DMS53 (cell line): ENCODE measurements around the gene ZNF343.

ENCODE experiments used
- DNase-seq: peaks from one replicate; lab custom pipeline; 2025; lab: John Stamatoyannopoulos, UW

ZNF343 gene

DNA sequence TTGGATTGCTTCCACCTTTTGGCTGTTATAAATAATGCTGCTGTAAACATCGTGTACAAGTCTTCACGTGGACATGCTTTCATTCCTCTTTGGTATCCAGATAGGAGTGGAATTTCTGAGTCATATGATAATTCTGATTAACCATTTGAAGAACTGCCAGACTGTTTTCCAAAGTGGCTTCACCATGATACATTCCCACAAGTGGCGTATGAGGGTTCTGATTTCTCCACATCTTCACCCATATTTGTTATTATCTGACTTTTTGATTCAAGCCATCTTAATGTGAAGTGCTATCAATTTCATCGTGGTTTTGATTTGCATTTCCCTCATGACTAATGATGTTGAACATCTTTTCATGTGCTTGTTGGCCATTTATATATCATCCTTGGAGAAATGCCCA is 35.2 kb downstream of the ZNF343 start:
- DNase-seq: no peak

DNA sequence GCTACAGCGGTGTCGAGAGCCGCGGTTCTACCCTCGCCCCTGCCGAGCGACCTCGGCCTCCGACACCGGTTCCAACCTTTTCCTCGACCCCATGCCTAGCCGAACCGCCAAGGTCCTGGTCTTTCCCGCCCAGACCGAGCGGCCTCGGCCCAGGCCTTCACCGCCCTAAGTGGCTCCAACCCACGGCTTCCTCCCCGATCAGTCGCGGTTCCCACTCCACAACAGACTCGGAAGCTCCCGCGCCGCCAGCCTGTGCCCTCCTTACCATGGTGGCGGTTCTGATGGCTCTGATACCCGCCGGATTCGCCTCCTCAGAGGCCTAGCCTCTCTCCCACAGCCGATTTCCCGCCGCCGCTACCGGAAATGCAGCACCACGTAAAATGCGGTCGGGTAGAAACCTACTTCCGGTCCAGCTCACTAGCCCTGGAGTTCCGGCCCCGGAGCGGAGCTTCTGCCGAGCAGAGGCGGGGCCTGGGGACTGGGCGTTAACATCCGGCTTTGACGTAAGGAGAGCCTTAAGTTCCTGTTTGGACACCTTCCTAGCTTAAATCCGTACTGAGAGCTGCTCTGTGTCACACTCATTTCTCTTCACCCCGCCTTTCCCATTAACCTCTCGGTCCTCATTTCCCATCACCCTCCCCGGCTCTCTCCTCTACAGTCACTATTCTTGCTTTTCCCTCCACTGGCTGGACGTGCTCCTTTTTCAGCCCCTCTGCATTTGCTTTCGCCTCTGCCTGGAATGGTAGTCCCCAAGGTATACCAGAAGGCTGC is 38.1 kb downstream of the ZNF343 start, which contains the start of gene SNRPB:
Gene SNRPB, minus strand, starts transcription at position 367 of the 771 bp plus-strand sequence. Its CDS starts 99 bp downstream, at position 268.
- peak; percentile 99 for DNase-seq

DNA sequence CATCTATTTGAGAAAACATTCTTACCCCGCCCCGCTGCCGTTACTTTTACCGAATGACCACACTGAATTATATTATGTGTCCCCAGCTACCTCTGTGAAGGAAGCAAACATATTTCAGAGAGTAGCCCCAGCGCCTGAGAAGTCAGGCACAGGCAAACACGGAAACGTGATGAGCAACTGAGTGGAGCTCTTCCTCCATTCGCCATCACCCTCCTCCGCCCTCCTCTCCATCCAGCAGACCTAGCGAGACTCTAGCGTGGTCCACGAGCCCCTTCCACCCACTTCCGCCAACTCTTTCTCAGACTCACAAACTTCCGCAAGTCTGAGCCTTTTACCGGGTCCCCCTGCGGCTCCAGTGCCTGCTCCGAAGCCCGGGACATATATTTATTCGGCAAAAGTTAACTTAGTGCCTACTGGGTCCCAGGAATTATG is 38.7 kb downstream of the ZNF343 start:
- peak; percentile 70 for DNase-seq

DNA sequence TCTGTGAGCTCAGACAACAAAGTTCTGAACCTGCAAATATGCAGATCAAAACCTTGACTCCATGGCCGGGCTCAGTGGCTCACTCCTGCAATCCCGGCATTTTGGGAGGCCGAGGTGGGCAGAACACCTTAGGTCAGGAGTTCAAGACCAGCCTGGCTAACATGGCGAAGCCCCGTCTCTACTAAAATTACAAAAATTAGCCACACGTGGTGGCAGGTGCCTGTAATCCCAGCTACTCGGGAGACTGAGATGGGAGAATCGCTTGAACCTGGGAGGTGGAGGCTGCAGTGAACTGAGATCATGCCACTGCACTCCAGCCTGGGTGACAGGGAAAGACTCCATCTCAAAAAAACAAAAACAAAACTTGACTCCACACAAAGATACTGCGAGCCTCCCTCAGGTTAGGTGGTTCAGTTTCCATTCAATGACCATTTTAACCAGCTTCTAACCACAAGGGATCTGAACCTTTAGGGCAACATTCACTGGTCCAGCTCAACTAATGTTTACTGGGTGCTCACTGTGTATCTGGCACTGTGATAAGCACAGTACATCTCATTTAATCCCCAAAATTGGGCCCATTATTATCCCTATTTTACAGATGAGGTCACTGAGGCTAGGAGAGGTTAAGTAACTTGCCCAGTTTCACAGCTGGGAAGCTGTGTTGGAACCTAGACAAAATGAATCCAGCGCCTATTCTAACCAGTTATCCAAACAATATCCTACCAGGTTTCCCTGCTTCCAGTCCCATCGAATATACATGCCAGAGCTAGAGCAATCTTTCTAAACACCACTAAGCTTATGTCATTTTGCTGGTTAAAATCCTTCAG is 39.9 kb downstream of the ZNF343 start:
- DNase-seq: no peak

DNA sequence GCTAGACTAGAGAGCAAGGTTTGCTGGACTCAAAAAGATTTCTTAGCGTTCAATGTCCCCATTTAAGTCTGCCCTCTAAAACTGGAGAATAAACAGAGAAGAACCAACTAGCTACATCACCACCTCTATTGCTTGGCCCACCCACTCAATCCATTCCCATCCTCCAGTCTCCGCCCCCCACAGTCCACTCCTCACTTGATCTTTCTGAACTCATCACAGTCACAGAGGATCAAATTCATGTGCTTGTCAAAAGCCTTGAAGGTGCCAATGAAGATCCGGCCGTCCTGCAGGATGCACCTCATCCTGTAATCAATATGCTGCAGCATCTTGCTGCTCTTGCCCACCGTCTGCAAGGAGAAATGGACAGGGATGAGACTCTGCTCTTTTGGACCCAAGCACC is 41.3 kb downstream of the ZNF343 start:
- DNase-seq: no peak

DNA sequence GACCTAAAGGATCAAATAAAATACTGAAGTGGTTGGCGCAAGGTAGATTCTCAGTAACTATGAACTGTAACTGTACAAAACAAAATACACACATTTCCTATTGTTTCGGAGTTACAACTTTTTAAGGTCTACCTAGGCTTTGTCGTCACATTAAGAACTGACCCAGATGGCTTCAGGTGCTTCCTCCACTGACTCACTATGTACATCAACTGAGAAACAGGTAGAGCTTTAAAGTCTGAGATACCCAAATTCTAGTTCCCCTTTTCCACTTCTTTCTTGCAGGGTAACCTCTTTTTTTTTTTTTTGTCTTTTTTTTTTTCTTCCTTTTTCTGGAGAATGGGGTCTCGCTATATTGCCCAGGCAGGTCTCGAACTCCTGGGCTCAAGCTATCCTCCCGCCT is 43.6 kb downstream of the ZNF343 start:
- no peak for DNase-seq

DNA sequence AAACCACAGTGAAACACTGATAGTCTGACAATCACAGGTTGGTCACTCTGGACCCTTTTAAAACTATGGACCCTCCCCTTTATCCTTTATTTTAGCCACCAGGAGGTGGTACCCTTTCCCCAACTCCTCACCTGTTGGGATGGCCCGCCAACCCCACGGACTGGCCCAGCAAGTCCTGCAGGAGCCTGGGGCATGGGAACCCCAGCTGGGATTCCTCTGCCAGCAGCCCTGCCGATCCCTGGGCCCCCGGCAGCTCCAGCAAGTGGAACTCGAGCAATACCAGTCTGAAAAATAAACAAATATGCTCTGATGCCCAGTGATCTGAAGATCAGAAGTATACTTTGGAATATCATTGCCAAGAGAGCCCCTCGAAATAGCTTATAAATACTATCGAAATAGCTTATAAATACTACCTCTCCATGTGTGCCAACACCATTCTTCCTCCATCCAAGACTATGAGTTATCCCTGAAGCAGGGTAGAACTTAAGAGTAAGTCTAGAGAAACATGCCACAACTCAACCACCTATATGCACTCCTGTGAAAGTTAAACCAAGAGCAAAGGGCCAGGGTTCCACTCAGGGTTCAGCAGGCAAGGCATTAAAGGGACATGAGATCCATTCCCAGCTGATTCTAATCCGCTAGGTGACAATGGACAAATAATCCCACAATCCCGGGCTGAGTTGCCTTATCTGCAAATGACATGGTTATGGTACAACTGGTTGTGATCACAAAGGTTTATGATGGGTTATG is 44.9 kb downstream of the ZNF343 start:
- no peak for DNase-seq

DNA sequence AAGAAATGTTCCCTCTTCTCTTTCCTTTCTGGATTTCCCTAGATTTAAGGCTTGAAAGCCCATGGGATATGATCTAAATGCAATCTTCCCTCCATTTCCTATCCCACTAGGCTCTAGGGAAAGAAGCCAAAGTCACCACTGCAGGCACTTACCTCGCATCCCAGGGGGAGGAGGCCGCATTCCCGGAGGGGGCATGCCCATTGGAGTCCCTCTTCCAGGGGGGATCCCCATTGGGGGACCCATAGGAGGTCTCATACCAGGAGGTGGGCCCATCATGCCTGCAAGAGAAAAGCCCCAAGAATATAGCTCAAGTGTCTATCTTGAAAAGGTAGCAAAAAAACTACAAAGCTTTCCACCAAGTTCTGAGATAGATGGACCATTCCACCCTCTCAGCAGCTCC is 46.2 kb downstream of the ZNF343 start:
- DNase-seq: no peak

DNA sequence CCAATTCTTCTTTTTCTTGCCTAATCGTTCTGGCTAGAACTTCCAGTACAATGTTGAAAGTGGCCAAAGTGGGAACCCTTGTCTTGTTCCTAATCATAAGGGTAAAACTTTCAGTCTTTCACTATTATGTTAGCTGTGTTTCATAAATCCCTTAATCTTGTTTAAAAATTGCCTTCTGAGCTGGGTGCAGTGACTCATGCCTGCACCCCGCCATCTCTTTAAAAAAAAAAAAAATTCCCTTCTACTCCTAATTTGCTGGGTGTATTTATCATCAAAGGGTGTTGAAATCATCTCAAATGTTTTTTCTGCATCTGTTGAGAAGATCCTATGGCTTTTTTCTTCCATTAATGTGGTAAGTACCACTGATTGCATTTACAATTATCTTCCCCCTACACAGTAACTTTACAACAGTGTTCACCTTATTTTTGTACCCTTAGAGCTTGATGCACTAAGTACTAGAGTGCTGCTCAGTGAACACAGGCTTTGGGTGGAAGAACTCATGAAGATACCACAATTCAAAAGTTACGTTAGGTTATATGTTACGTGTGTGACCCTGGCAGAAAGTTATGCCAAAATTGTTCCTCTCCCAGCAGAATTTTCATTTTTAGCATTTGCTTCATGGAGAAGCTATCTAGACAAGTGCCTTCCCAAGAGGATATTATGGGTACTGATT is 47.8 kb downstream of the ZNF343 start:
- no peak for DNase-seq

DNA sequence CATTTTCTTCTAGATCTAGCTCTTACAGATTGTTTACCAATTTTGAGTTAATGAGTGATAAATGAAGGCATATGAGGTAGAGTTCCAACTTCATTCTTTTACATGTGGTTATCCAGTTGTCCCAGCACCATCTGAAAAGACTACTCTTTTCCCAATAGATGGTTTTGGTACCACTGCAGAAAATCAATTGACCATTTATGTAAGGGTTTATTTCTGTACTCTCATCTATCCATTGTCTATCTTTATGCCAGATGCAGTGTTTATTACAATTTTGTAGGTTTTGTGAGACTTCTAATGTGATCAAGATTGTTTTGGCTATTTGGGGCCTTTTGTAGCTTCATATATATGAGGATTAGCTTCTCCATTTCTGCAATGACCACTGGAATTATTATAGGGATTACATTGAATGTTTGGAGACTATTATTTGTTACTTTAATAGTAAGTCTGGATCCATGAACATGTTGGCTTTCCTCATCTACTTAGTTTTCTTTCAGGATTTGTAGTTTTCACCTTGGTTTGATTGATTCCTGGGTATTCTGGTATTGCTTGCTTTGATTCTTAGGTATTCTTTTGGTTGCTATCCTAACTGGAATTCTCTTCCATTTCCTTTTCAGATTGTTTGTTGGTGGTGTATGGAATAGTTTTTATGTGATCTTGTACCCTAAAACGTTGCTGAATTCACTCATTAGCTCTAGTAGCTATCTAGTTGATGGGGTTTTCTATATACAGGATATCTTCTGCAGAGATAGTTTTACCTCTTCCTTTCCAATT is 48.5 kb downstream of the ZNF343 start:
- DNase-seq: no peak

DNA sequence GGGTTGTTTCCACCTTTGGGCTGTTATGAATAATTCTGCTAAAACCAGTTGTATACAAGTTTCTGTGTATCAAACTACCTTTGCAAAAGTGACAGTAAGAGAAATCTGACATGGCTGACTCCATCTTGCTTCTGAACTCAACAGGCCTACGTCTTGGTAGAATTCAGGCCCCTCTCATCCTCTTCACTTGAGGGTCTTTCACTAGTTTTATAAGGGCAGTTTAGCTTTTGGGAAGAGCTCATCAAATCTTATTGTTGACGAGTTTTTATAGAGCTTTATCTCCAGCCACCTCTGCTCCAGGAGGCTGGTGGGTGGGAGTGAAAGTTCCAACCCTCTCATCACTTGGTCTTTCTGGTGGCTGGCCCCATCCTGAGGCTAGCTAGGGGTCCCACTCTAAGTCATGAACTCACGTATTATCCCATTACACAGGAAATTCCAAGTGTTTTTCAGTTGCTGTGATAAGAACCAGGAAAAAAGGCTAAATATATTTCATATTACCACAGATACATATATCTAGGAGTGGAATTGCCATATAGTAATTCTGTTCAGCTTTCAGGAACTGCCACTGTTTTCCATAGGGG is 49.7 kb downstream of the ZNF343 start:
- no peak for DNase-seq

DNA sequence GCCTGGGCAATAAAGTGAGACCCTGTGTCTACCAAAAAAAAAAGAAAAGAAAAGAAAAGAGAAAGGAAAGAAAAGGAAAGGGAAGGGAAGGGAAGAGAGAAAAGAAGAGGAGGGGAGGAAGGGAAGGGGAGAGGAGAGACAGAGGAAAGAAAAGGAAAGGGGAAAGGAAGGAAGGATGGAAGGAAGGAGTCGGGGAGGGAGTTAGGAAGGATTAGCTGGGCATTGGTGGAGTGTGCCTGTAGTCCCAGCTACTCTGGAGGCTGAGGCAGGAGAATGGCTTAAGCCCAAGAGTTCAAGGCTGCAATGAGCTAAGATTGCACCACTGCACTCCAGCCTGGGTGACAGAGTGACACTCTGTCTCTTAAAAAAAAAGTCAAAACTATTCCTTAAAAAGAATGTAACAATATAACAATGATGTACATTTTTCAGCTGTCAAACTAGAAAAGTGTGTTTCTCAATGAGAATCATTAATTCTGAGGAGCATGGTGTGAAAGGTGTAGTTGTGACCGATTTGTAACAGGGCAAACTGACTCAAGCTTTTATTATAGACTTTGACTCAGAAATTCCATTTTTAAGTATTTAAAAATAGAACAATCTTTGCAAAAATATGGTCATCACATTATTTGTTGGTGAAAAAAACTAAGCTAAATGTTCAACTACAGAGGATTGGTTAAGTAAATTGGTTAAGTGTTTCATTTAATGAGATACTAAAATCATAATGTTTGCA is 52.8 kb downstream of the ZNF343 start:
- no peak for DNase-seq

DNA sequence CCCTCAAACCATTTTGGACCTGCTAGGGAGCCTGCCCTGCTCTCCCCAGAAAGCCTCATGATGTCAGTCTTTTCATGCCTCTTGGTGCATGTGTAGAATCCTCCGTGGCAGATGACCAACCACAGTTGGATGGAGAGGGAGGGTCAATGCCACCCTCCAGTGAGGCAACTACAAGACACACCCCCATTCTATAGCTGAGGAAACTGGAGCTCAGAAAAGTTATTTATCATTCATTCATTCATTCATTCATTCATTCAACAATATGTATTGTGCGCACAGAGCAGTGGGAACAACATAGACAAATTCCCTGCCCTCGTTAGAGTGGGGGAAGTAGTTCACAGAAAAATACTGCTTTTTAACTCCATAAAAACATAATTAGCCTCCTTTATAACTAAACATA is 54.9 kb downstream of the ZNF343 start:
- no peak for DNase-seq

DNA sequence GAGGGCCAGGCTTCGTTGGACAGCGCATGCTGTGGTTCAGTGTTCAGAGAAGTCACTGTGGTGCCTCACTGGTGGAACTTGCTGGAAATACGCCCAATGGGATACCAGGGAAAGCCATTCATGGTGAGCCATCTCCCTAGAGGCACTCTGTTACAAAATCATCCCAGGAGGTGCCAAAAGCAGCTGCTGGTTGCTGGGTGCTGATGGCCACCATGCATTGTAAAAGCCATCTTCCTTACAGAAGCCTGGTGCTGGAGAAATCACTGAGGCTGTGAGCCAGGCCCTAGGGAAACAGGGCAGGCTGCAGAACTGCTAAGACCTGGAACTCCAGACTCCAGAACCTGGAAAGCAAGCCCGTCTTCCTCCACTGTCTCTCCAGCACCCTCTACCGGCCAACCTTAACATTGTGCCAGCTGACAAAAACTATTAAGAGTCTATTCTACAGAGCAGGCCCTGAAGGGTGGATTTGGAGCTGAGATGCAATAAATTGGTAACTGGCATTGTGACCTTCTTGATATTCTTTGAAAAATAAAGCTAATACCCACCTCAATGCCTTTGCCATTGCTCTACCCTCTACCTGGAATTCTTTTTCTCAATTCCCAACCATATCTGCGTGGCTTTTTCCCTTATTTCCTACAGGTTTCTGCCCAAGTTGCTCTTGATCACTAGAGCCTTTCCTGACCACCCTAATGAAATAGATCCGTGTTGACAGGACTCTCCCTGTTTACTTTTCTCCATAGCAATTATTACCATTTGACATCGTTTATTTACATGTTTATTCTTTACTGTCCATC is 56.6 kb downstream of the ZNF343 start:
- DNase-seq: peak; percentile 86

DNA sequence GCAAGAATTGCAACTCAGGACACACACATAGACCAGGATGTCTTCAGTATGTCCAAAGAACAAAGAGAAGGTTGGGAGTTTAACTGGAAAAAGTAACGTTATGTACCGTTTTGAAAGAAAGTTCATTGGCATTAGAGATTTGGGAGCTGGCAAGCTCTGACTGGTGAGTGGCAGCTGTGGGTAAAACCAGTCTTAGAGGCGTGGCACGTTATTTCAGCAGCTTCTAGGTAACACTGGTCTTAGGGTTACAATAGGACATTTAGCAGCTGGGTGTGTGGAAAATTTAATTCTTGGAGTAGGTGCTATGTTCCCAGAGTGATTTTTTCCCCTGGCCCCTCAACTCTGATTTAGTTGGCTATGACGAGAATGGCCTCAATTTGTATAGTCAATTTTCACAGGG is 57.3 kb downstream of the ZNF343 start:
- no peak for DNase-seq

DNA sequence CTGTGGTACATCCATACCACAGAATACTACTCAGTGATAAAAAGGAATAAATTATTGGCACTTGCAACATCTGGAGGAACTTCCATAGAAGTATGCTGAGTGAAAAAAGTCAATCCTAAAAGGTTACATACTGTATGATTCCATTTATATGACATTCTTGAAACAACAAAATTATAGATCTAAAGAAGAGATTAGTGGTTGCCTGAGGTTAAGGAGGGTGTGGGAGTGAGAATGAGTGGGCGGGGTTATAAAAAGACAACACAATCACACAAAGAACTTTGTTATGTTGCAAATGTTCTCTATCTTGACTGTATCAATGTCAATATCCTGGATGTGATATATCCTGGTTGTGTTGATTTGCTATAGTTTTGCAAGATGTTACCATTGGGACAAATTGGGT is 59.3 kb downstream of the ZNF343 start:
- DNase-seq: no peak

DNA sequence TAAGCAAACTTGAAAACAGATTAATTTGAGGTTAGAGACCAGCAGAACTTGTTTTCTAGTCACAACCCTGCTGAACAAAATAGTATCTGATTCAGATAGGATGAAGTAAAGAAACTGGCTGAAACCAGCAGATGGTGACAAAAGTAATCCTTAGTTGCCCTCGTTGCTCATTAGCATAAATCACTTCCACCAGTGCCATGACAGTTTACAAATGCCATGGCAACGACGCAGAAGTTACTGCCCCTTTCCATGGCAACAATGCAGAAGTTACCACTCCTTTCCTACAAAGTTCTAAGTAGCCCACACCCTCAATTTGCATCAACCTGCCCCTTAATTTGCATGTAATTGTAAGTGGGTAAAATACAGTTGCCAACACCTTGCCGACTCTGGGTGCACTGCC is 61.9 kb downstream of the ZNF343 start:
- DNase-seq: no peak
